Smooth muscle cell (in vitro differentiated cells): Measurements from ENCODE around the gene ATG16L1. TPM values are rescaled to one million over a fixed set of nuclear protein-coding genes. Genes with fewer than 3 reads are reported as not detected.

Source experiments
- DNase-seq: peaks from one replicate; lab custom pipeline; 2025; ENCODE audit not compliant: unreplicated experiment; lab: John Stamatoyannopoulos, UW
- H2AFZ ChIP-seq: fragments of 200-600 bp; sonication (generic); 2 replicates; pipeline ENCODE4 v1.6.0; 2016; ENCODE audit warnings: antibody characterized with exemption, low read depth, mild to moderate bottlenecking
- H3F3A ChIP-seq: fragments of 200-600 bp; sonication (generic); 2 replicates; pipeline ENCODE4 v1.6.0; 2017; ENCODE audit warnings: antibody characterized with exemption, low read depth
- H3K27ac ChIP-seq: fragments of 200-600 bp; sonication (generic); 2 replicates; pipeline ENCODE4 v1.5.1; 2016; ENCODE audit warnings: low read depth, mild to moderate bottlenecking
- H3K27me3 ChIP-seq: fragments of 200-600 bp; sonication (generic); 2 replicates; pipeline ENCODE4 v1.6.1; 2016; ENCODE audit warnings: low read depth, mild to moderate bottlenecking
- H3K36me3 ChIP-seq: fragments of 200-600 bp; sonication (generic); 2 replicates; pipeline ENCODE4 v1.5.1; 2016; ENCODE audit warnings: low read depth
- H3K4me1 ChIP-seq: fragments of 200-600 bp; sonication (generic); 2 replicates; pipeline ENCODE4 v1.5.1; 2016; ENCODE audit warnings: low read depth
- H3K4me2 ChIP-seq: fragments of 200-600 bp; sonication (generic); 2 replicates; pipeline ENCODE4 v1.6.0; 2016; ENCODE audit warnings: mild to moderate bottlenecking
- H3K4me3 ChIP-seq: fragments of 200-600 bp; sonication (generic); 2 replicates; pipeline ENCODE4 v1.5.1; 2016; ENCODE audit warnings: mild to moderate bottlenecking
- H3K79me2 ChIP-seq: fragments of 200-600 bp; sonication (generic); 2 replicates; pipeline ENCODE4 v1.6.0; 2016; ENCODE audit warnings: low read depth, mild to moderate bottlenecking
- H3K9ac ChIP-seq: fragments of 200-600 bp; sonication (generic); 2 replicates; pipeline ENCODE4 v1.6.0; 2016; ENCODE audit warnings: low read depth
- H3K9me3 ChIP-seq: fragments of 200-600 bp; sonication (generic); replicated peaks from 2 replicates; pipeline ENCODE4 v1.5.1; 2016; ENCODE audit warnings: low read depth
- H4K20me1 ChIP-seq: fragments of 200-600 bp; sonication (generic); 2 replicates; pipeline ENCODE4 v1.6.0; 2016; ENCODE audit warnings: low read depth
- CTCF ChIP-seq: fragments of 200-600 bp; sonication (generic); IDR thresholded peaks from 2 replicates; pipeline ENCODE4 v1.5.1; 2017; ENCODE audit warnings: borderline replicate concordance, mild to moderate bottlenecking, antibody characterized with exemption; ENCODE audit not compliant: insufficient read depth, poor library complexity, severe bottlenecking
- WGBS: methylation state at CpG from one replicate; pipeline ENCODE4 v1.1.7; 2016; ENCODE audit warnings: low lambda C conversion rate; 5-methylcytosine and 5-hydroxymethylcytosine counted together
- polyA plus RNA-seq: library from polyadenylated mRNA; unstranded; fragments of >200 nt; fragmentation: Nextera tagmentation; extraction: Ambion mirVana; gene quantifications from 2 replicates; pipeline ENCODE4 v1.2.1, GENCODE V29; 2016
- total RNA-seq: library from RNA; depleted of rRNA; stranded (reverse); fragments of >200 nt; gene quantifications from 2 replicates; pipeline ENCODE4 v1.2.3, GENCODE V29; 2014

The ATG16L1 gene
- total and polyA plus RNA-seq, 2 experiments from 2014 or later: 12.5 to 26.4 TPM

GRCh38 chr2:233219848-233220247 lies 31.6 kb upstream of the ATG16L1 start:
- H2AFZ ChIP-seq: no peak overlapping the region
- H3K27ac ChIP-seq: no peak overlapping the region
- H3K27me3 ChIP-seq: no peaks in the 10 kb centered on the region
- DNase-seq: no peak
- H3K4me1 ChIP-seq: no peaks in the 10 kb centered on the region
- no peaks in the 10 kb centered on the region for H4K20me1 ChIP-seq
- WGBS: 95% methylated on average over 1 of the region's 1 CpG
- H3K4me3 ChIP-seq: no peak overlapping the region
- no peaks in the 10 kb centered on the region for H3F3A ChIP-seq
- TF ChIP-seq CTCF: no peak
- H3K9me3 ChIP-seq: no peaks in the 10 kb centered on the region
- H3K36me3 ChIP-seq: no peaks in the 10 kb centered on the region
- no peaks in the 10 kb centered on the region for H3K79me2 ChIP-seq
- no peak overlapping the region for H3K4me2 ChIP-seq
- no peak overlapping the region for H3K9ac ChIP-seq

DNA sequence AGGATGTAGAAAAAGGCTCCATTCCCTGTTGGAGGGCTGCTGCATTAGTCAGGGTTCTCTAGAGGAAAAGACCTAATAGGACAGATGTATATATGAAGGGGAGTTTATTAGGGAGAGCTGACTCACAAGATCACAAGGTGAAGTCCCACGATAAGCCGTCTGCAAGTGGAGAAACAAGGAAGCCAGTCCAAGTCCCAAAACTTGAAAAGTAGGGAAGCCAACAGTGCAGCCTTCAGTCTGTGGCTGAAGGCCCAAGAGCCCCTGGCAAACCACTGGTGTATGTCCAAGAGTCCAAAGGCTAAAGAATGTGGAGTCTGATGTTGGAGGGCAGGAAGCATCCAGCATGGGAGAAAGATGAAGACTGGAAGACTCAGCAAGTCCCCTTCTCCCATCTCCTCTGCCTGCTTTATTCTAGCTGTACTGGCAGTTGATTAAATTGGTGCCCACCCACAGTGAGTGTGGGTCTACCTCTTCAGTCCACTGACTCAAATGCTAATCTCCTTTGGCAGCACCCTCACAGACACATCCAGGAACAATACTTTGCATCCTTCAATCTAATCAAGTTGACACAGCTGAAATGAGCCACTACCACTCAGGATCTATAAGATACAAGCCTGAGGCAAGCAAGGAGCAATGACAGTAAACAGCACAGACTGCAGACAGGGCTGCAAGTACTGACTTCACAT lies 30.0 kb upstream of the ATG16L1 start:
- no peaks in the 10 kb centered on the region for H3F3A ChIP-seq
- no peaks in the 10 kb centered on the region for H3K79me2 ChIP-seq
- no peak overlapping the region for H3K9ac ChIP-seq
- H2AFZ ChIP-seq: no peak overlapping the region
- H3K27ac ChIP-seq: no peak overlapping the region
- TF ChIP-seq CTCF: no peak
- no peak overlapping the region for H3K4me2 ChIP-seq
- no peak overlapping the region for H3K4me3 ChIP-seq
- no peak for DNase-seq
- WGBS: 83% methylated on average over 2 of the region's 2 CpGs
- peaks cover 3% of the 10 kb centered on the region for H3K27me3 ChIP-seq
- no peaks in the 10 kb centered on the region for H3K4me1 ChIP-seq
- H4K20me1 ChIP-seq: no peaks in the 10 kb centered on the region
- H3K36me3 ChIP-seq: no peaks in the 10 kb centered on the region
- H3K9me3 ChIP-seq: no peaks in the 10 kb centered on the region

GRCh38 chr2:233223059-233223894 lies 28.2 kb upstream of the ATG16L1 start:
- Histone ChIP-seq H3K79me2 (no peaks in the 10 kb centered on the region), H3K27me3 (peaks cover 3% of the 10 kb centered on the region), H3K4me2 (no peak overlapping the region), H4K20me1 (no peaks in the 10 kb centered on the region), H3F3A (no peaks in the 10 kb centered on the region), H3K27ac (no peak overlapping the region), H3K4me3 (no peak overlapping the region), H3K4me1 (no peaks in the 10 kb centered on the region), H2AFZ (no peak overlapping the region), H3K9ac (no peak overlapping the region), H3K9me3 (no peaks in the 10 kb centered on the region), H3K36me3 (no peaks in the 10 kb centered on the region)
- DNase-seq: no peak
- WGBS: 92% methylated on average over 14 of the region's 14 CpGs
- TF ChIP-seq CTCF: no peak
